HepG2 (cell line): Measurements from ENCODE around the gene TMEM31. TPM values are rescaled to one million over a fixed set of nuclear protein-coding genes. Genes with fewer than 3 reads are reported as not detected.
A peak's percentile ranks its signal among the peaks of the same experiment; 100 is the strongest.

Source experiments
- ATAC-seq: fragments of 200-7000 bp; cut with Tn5 transposase; 3 replicates; pipeline ENCODE4 v1.9.1; 2020; ENCODE audit warnings: mild to moderate bottlenecking, moderate library complexity
- BruUV-seq: library from RNA; stranded (reverse); fragments of 400-500 nt; replicated peaks from 2 replicates; lab custom pipeline; 2021; lab: Mats Ljungman, UMichigan
- CTCF ChIA-PET: fragments of 300-600 bp; formaldehyde crosslinking; extraction: SDS; loops from one replicate; lab custom pipeline; 2021; ENCODE audit warnings: low total read pairs, inconsistent platforms, low intra/inter-chr PET ratio; lab: Yijun Ruan, JAX
- POLR2A ChIA-PET: fragments of 350-600 bp; sonication (Branson Sonifier 250); formaldehyde crosslinking; loops from one replicate; lab custom pipeline; 2020; ENCODE audit warnings: antibody characterized with exemption, inconsistent platforms; lab: Yijun Ruan, JAX
- DNase-seq: peaks from one replicate; pipeline ENCODE4 v3.0.0-alpha.2; 2015; ENCODE audit warnings: low spot score
- FAIRE-seq: peaks from 3 replicates; lab custom pipeline; 2011; peaks lifted over from hg19 to GRCh38; lab: Jason Lieb, UNC
- H2AFZ ChIP-seq: one replicate; pipeline ENCODE4 v1.6.1; 2011; ENCODE audit warnings: low read length, inconsistent platforms
- H3K27ac ChIP-seq: fragments of 300-600 bp; 3 replicates; pipeline ENCODE4 v1.8.0; 2011; ENCODE audit warnings: mixed run types, mild to moderate bottlenecking, mixed read lengths, low read length, inconsistent platforms; ENCODE audit not compliant: insufficient read depth; ENCODE audit errors: extremely low read length
- H3K27me3 ChIP-seq, 2 experiments: fragments of 200-600 bp in 1 of 2; 2 replicates in 1 of 2; 3 replicates in 1 of 2; pipeline versions ENCODE4 v1.6.0 to v1.8.0; 2011; ENCODE audit warnings: low read length in 2 of 2, mild to moderate bottlenecking in 2 of 2, moderate library complexity in 2 of 2, inconsistent platforms in 1 of 2; ENCODE audit not compliant: insufficient read depth in 2 of 2, control insufficient read depth in 1 of 2
- H3K36me3 ChIP-seq, 2 experiments: fragments of 200-600 bp in 1 of 2; replicated peaks in 1 of 2; 2 replicates in 1 of 2; 3 replicates in 1 of 2; pipeline versions ENCODE4 v1.5.1 to v1.8.0; 2011; ENCODE audit warnings: low read length in 2 of 2, inconsistent platforms in 1 of 2; ENCODE audit not compliant: insufficient read depth in 2 of 2, control insufficient read depth in 1 of 2
- H3K4me1 ChIP-seq: 2 replicates; pipeline ENCODE4 v1.5.1; 2012; ENCODE audit warnings: low read length, inconsistent platforms; ENCODE audit not compliant: insufficient read depth
- H3K4me2 ChIP-seq: 2 replicates; pipeline ENCODE4 v1.6.0; 2011; ENCODE audit warnings: low read depth, low read length, inconsistent platforms
- H3K4me3 ChIP-seq, 3 experiments: fragments of 200-600 bp in 1 of 3; sonication (generic), shearing (Covaris generic) in 1 of 3; replicated peaks in 1 of 3; 2 replicates each; pipeline ENCODE4 v1.5.1; 2011 to 2016; ENCODE audit warnings: low read length in 3 of 3, inconsistent platforms in 2 of 3, low read depth in 2 of 3, mild to moderate bottlenecking in 2 of 3, control low read depth in 1 of 3, mixed read lengths in 1 of 3; ENCODE audit not compliant: insufficient read depth in 1 of 3
- H3K79me2 ChIP-seq: one replicate; pipeline ENCODE4 v1.6.1; 2011; ENCODE audit warnings: low read length, inconsistent platforms; ENCODE audit not compliant: insufficient read depth
- H3K9ac ChIP-seq: 2 replicates; pipeline ENCODE4 v1.6.0; 2011; ENCODE audit warnings: mild to moderate bottlenecking, low read depth, low read length, inconsistent platforms; ENCODE audit not compliant: insufficient read depth
- H3K9me3 ChIP-seq: 2 replicates; pipeline ENCODE4 v1.5.1; 2012; ENCODE audit warnings: mild to moderate bottlenecking, low read length
- H4K20me1 ChIP-seq: 2 replicates; pipeline ENCODE4 v1.6.0; 2011; ENCODE audit warnings: inconsistent platforms, mild to moderate bottlenecking, low read length, moderate library complexity; ENCODE audit not compliant: insufficient read depth
- DR1 ChIP-seq: sonication (generic); formaldehyde crosslinking; IDR thresholded peaks from 2 replicates; pipeline ENCODE4 v1.8.0; 2021; ENCODE audit warnings: mild to moderate bottlenecking, missing genetic modification reagents, inconsistent platforms
- HNRNPK ChIP-seq: fragments of 200-400 bp; formaldehyde crosslinking; IDR thresholded peaks from 2 replicates; pipeline ENCODE4 v1.6.1; 2018; ENCODE audit warnings: low read length, low read depth, moderate library complexity, mild to moderate bottlenecking; ENCODE audit not compliant: poor library complexity, severe bottlenecking
- POLR2A ChIP-seq, 2 experiments: IDR thresholded peaks; 2 replicates each; pipeline ENCODE4 v1.6.1; 2011; ENCODE audit warnings: low read depth in 2 of 2, low read length in 2 of 2, mild to moderate bottlenecking in 1 of 2, moderate library complexity in 1 of 2; ENCODE audit not compliant: insufficient read depth in 1 of 2
- RBFOX2 ChIP-seq: fragments of 200-400 bp; formaldehyde crosslinking; IDR thresholded peaks from 2 replicates; pipeline ENCODE4 v1.6.1; 2017; ENCODE audit warnings: low read depth, mild to moderate bottlenecking, low read length
- WGBS: methylation state at CpG from one replicate; pipeline ENCODE4 v1.1.6; 2017; ENCODE audit warnings: low lambda C conversion rate; 5-methylcytosine and 5-hydroxymethylcytosine counted together
- in situ Hi-C: cut with HindIII; loops from 2 replicates; pipeline ENCODE4 v1.10.0; 2017; ENCODE audit warnings: low pct_unique_long_range_greater_than_20kb; ENCODE audit not compliant: extremely low pct_ligation_motif_present
- intact Hi-C: fragments of 100-400 bp; cut with micrococcal nuclease; formaldehyde crosslinking; loops from one replicate; pipeline ENCODE4 v1.10.0; 2022; ENCODE audit not compliant: unreplicated experiment
- polyA plus RNA-seq, 8 experiments: library from polyadenylated mRNA; depleted of rRNA in 3 of 8; stranded (reverse) in 7 of 8; unstranded in 1 of 8; fragments of >200 nt; fragmentation: Illumina TruSeq in 4 of 8; extraction: Trizol in 4 of 8; gene quantifications; 2 replicates each; pipeline versions ENCODE4 v1.2.1 to v1.2.3, GENCODE V29; 2011 to 2016; ENCODE audit warnings: low read depth in 4 of 8, missing spikeins in 1 of 8, mixed read lengths in 1 of 8; ENCODE audit not compliant: insufficient read depth in 1 of 8
- total RNA-seq, 5 experiments: library from RNA; depleted of rRNA; stranded (reverse); fragments of >200 nt; fragmentation: Illumina TruSeq; extraction: Trizol; gene quantifications; 2 replicates each; pipeline ENCODE4 v1.2.3, GENCODE V29; 2016; ENCODE audit warnings: low read depth in 1 of 5
- TF ChIP-seq, protein P1 (sequence below): sonication (generic); formaldehyde crosslinking; IDR thresholded peaks from 2 replicates; pipeline ENCODE4 v1.4.0; 2020; ENCODE audit warnings: missing genetic modification reagents

Gene TMEM31
- total and polyA plus RNA-seq, 2 of the 13 experiments (the other 11 are each of a cell fraction or from before 2014, with no cell fraction given), result 0.16 TPM; not detected in 1

DNA sequence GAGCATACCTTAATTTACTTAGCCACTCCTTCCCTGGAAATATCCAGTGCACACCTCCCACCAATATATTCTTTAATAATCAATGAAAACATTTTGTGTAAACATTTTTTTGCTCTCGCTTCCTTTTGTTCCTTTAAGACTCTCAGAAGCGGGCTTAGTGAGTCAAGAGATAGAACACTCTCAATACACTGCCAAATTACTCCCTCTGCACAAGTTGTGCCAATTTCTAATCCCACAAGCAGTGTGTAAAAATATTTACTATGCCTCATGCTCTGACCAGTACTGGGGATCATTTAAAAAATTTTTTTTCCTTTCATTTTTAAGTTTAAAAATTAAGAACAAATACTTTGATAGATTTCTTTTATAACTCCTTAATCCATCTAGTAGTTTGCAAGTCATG, 29.3 kb upstream of the TMEM31 start:
- H3K79me2 ChIP-seq, result peaks cover 29% of the 10 kb centered on the region
- H3K4me3 ChIP-seq, result no peak overlapping the region
- no peak for DNase-seq
- H3K9ac ChIP-seq, result no peak overlapping the region
- no peak overlapping the region for H3K27ac ChIP-seq
- no peak for FAIRE-seq
- ATAC-seq, result no peak
- H3K27me3 ChIP-seq, result no peaks in the 10 kb centered on the region
- ChIA-PET POLR2A (no interaction called here), CTCF (no interaction called here)
- in situ Hi-C loops, result loop anchor here (25.0 kb wide), 1 partner anchor 481 kb away; the partner anchor contains the start of genes FAM199X and SLC25A53
- H3K4me1 ChIP-seq, result peaks cover 16% of the 10 kb centered on the region
- no peak overlapping the region for H2AFZ ChIP-seq
- intact Hi-C loops, result no loop called here
- H3K36me3 ChIP-seq, result peaks cover 4 to 31% of the 10 kb centered on the region in 2 experiments; a peak in 3 of 5 replicates
- H3K4me2 ChIP-seq, result no peak overlapping the region
- BruUV-seq, result no TSS peak
- H4K20me1 ChIP-seq, result peaks cover 17% of the 10 kb centered on the region; the same call in 1 of the 2 replicates
- H3K9me3 ChIP-seq, result no peaks in the 10 kb centered on the region
- TF ChIP-seq, protein P1, sequence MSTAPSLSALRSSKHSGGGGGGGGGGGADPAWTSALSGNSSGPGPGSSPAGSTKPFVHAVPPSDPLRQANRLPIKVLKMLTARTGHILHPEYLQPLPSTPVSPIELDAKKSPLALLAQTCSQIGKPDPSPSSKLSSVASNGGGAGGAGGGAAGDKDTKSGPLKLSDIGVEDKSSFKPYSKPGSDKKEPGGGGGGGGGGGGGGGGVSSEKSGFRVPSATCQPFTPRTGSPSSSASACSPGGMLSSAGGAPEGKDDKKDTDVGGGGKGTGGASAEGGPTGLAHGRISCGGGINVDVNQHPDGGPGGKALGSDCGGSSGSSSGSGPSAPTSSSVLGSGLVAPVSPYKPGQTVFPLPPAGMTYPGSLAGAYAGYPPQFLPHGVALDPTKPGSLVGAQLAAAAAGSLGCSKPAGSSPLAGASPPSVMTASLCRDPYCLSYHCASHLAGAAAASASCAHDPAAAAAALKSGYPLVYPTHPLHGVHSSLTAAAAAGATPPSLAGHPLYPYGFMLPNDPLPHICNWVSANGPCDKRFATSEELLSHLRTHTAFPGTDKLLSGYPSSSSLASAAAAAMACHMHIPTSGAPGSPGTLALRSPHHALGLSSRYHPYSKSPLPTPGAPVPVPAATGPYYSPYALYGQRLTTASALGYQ (CRISPR knock-in tag), result no peak
- TF ChIP-seq RBFOX2 (peak; percentile 59; the same call in 1 of the 2 replicates), POLR2A (IDR thresholded peaks at IDR 0.05; ENCODE audit: insufficient read depth in 1 of 2, low read depth in 2 of 2, low read length in 2 of 2) (0 out of 4 replicates have a peak, but pooled peaks of 1 of the 2 experiments have one; percentile 2)
- 100% methylated on average over 2 of the region's 2 CpGs for WGBS

DNA sequence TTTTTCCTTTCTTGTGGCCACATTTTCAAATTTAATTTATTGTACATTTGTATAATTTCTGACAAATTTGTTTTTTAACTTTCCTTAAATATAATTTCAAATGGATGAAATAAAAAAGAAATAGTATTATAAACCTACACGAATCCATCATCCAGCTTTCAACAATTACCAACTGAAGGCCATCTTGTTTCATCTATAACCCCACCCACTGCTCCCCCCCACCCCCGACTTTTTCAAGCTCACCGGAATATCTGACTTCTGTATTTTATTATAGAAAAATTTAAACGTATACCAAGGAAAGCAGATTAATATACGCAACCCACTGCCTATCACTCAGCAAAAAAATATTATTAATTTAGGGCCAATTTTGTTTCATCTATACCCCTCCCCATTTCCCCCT, 25.3 kb upstream of the TMEM31 start:
- H3K36me3 ChIP-seq, result peaks cover 4 to 12% of the 10 kb centered on the region in 2 experiments; a peak in 3 of 5 replicates
- H3K4me1 ChIP-seq, result peaks cover 29% of the 10 kb centered on the region
- peak overlapping the region; percentile 99 for H3K9ac ChIP-seq
- DNase-seq (no peak), FAIRE-seq (no peak), ATAC-seq (no peak)
- H3K27ac ChIP-seq, result peak overlapping the region; percentile 98
- BruUV-seq, result no TSS peak
- ChIA-PET POLR2A (interaction anchor here (0.6 to 2.6 kb wide), 5 partner anchors 11 to 121 kb away, joined by 3 to 11 read pairs (median 4); partner anchors contain the start of gene TCEAL1), CTCF (no interaction called here)
- in situ Hi-C loops, result loop anchor here (25.0 kb wide), 1 partner anchor 477 kb away; the partner anchor contains the start of genes FAM199X and SLC25A53
- peak overlapping the region; percentile 73 to 91 (median 78); a peak in 5 of 6 replicates for H3K4me3 ChIP-seq
- H3K9me3 ChIP-seq, result no peaks in the 10 kb centered on the region
- TF ChIP-seq RBFOX2, result peak; percentile 17; the same call in 1 of the 2 replicates
- TF ChIP-seq DR1 (CRISPR knock-in tag), result no peak
- TF ChIP-seq HNRNPK, result peak; percentile 17
- no peaks in the 10 kb centered on the region; a peak in 1 of 5 replicates for H3K27me3 ChIP-seq
- peaks cover 29% of the 10 kb centered on the region for H3K79me2 ChIP-seq
- H2AFZ ChIP-seq, result no peak overlapping the region
- WGBS, result 0% methylated on average over 5 of the region's 5 CpGs
- peaks cover 13% of the 10 kb centered on the region; the same call in 1 of the 2 replicates for H4K20me1 ChIP-seq
- peak overlapping the region; percentile 77 for H3K4me2 ChIP-seq
- intact Hi-C loops, result loop anchor here (5.0 kb wide), 3 partner anchors 58 to 153 kb away; partner anchors contain the start of genes TCEAL1 and TCEAL4
